Sigmoid colon (tissue), 7 donors: ENCODE results near the gene EFHD1. TPM values are rescaled to one million over a fixed set of nuclear protein-coding genes. Genes with fewer than 3 reads are reported as not detected.
"Not testable (repeated sequence)": the region's sequence is repeated elsewhere in the genome, so short reads cannot be mapped to it uniquely, and the experiment has no call there.

ENCODE experiments used
- DNase-seq: peaks from one replicate; pipeline ENCODE4 v3.0.0-alpha.2; 2019
- H3K27ac ChIP-seq, 4 donors: fragments of 200-600 bp; sonication (generic); one replicate each; pipeline ENCODE4 v1.5.1; 2016 to 2019; ENCODE audit warnings: mild to moderate bottlenecking in 1 of 4
- H3K27me3 ChIP-seq, 3 donors: fragments of 200-600 bp; sonication (generic); one replicate each; pipeline ENCODE4 v1.5.1; 2019; ENCODE audit warnings: mild to moderate bottlenecking in 1 of 3
- H3K36me3 ChIP-seq, 4 donors: fragments of 200-600 bp; sonication (generic); one replicate each; pipeline ENCODE4 v1.5.1; 2016 to 2019
- H3K4me1 ChIP-seq, 4 donors: fragments of 200-600 bp; sonication (generic); one replicate each; pipeline ENCODE4 v1.5.1; 2017 to 2019
- H3K4me3 ChIP-seq, 4 donors: fragments of 200-600 bp; sonication (generic); one replicate each; pipeline ENCODE4 v1.5.1; 2017 to 2019; ENCODE audit warnings: mild to moderate bottlenecking in 2 of 4, moderate library complexity in 1 of 4
- H3K9me3 ChIP-seq, 4 donors: fragments of 200-600 bp in 3 of 4; sonication (generic) in 3 of 4; one replicate each; pipeline versions ENCODE4 v1.5.1 to v1.6.1; 2013 to 2019
- CTCF ChIP-seq, 4 experiments: fragments of 450-650 bp in 3 of 4; fragments of 200-600 bp in 1 of 4; IDR thresholded peaks; one replicate each; pipeline ENCODE4 v1.5.1; 2016 to 2019; ENCODE audit warnings: antibody characterized with exemption in 4 of 4, mild to moderate bottlenecking in 3 of 4, moderate library complexity in 2 of 4
- EP300 ChIP-seq, 4 donors: sonication (generic); formaldehyde crosslinking; IDR thresholded peaks; one replicate each; pipeline ENCODE4 v1.6.1; 2017; ENCODE audit warnings: antibody characterized with exemption in 4 of 4
- POLR2A ChIP-seq, 2 donors: fragments of 450-650 bp; IDR thresholded peaks; one replicate each; pipeline ENCODE4 v1.6.1; 2016; ENCODE audit warnings: antibody characterized with exemption in 2 of 2, mild to moderate bottlenecking in 2 of 2, moderate library complexity in 2 of 2
- POLR2AphosphoS5 ChIP-seq, 4 donors: sonication (generic); formaldehyde crosslinking; IDR thresholded peaks; one replicate each; pipeline ENCODE4 v1.6.1; 2017; ENCODE audit warnings: antibody characterized with exemption in 4 of 4
- WGBS, 2 donors: extraction: QIAGEN DNeasy Blood & Tissue Kit; methylation state at CpG; one replicate each; pipeline ENCODE4 v1.1.7; 2013; 5-methylcytosine and 5-hydroxymethylcytosine counted together
- intact Hi-C: fragments of 100-400 bp; cut with DNase I; formaldehyde crosslinking; loops from one replicate; pipeline ENCODE4 v1.15.1; 2023
- polyA plus RNA-seq, 3 donors: library from polyadenylated mRNA; stranded (reverse); fragments of 200-250 nt; gene quantifications; one replicate each; pipeline ENCODE4 v1.2.3, GENCODE V29; 2013
- total RNA-seq, 4 donors: library from RNA; depleted of rRNA; stranded (reverse); fragments of >200 nt; gene quantifications; one replicate each; pipeline ENCODE4 v1.1.0, GENCODE V29; 2016
- donor health status: healthy with polysubstance abuse.
- donor health status: Bipolar disorder and iron deficiency.
- donor health status: healthy.

EFHD1 gene
- total and polyA plus RNA-seq, 7 donors: 0.92 to 8.7 (median 4.2) TPM

DNA sequence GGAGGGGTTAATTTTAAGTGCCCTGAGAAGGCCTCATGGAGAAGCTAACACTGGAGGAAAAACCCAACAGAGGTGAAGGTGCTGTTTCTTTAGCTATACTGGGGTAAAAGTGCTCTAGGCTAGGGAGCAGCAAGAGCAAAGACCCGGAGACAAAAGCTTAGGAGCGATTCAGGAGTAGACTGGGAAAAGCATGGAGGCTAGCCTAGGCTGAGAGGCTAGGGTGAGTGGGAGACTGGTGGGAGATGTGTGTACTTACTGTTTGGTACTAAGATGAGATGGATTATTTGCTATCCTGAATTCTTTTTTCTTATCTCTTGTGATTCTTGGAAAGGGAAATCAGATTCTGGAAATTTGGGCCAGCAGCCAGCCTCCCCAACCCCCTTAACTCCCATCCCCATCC lies 65.7 kb downstream of the EFHD1 start:
- WGBS, 2 donors: 85 to 89% methylated on average over 2 of the region's 2 CpGs
- peak overlapping the region in 1 of 4 donors; percentile 4 for H3K4me3 ChIP-seq
- intact Hi-C loops: loop anchor here (5.0 kb wide), 2 partner anchors 553 to 868 kb away; partner anchors contain the start of genes ATG16L1 and USP40

GRCh38 chr2:232700154-232700553 lies 66.8 kb downstream of the EFHD1 start:
- Histone ChIP-seq H3K36me3 (peaks cover 0 to 14% (median 0%) of the 10 kb centered on the region in 4 donors), H3K4me3 (no peak overlapping the region), H3K4me1 (peaks cover 0 to 43% (median 36%) of the 10 kb centered on the region in 4 donors), H3K27me3 (no peaks in the 10 kb centered on the region), H3K27ac (no peak overlapping the region), H3K9me3 (no peaks in the 10 kb centered on the region)
- no peak for TF ChIP-seq POLR2AphosphoS5 (IDR thresholded peaks at IDR 0.05)
- TF ChIP-seq POLR2A (IDR thresholded peaks at IDR 0.05): no peak
- TF ChIP-seq CTCF (IDR thresholded peaks at IDR 0.05): no peak
- no peak for TF ChIP-seq EP300 (IDR thresholded peaks at IDR 0.05)
- intact Hi-C loops: no loop called here
- no peak for DNase-seq
- 94 to 98% methylated on average over 1 of the region's 1 CpG for WGBS, 2 donors

More for the DNA sequence above, 65.7 kb downstream of the EFHD1 start:
- H3K36me3 ChIP-seq: peaks cover 0 to 6% (median 0%) of the 10 kb centered on the region in 4 donors
- H3K9me3 ChIP-seq: no peaks in the 10 kb centered on the region
- H3K4me1 ChIP-seq: peaks cover 0 to 43% (median 36%) of the 10 kb centered on the region in 4 donors
- H3K27ac ChIP-seq: no peak overlapping the region
- DNase-seq: no peak
- H3K27me3 ChIP-seq: no peaks in the 10 kb centered on the region
- TF ChIP-seq POLR2A (IDR thresholded peaks at IDR 0.05): no peak
- TF ChIP-seq POLR2AphosphoS5 (IDR thresholded peaks at IDR 0.05): no peak
- no peak for TF ChIP-seq EP300 (IDR thresholded peaks at IDR 0.05)
- TF ChIP-seq CTCF (IDR thresholded peaks at IDR 0.05): no peak

DNA sequence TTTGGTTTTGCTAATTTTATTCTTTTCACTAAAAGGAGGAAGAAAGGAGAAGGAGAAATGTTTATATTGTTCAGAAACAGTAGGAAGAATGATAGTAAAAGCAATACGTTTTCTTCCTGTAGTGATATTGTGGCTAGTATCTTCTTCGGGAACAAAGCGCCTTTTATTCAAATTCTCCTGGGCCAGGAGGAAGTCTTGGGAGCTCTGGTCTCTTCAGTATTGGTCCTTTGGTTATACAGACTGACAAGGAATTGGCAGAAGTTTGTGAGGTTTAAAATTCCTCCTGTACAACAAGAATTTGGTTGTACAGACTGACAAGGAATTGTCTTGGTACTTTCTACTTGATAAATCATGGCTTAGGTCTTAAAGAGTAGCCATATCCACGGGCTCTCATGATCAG lies 73.7 kb downstream of the EFHD1 start:
- WGBS, 2 donors: 84 to 93% methylated on average over 4 of the region's 4 CpGs
- Histone ChIP-seq H3K36me3 (peaks cover 0 to 63% (median 4%) of the 10 kb centered on the region in 4 donors), H3K4me3 (no peak overlapping the region), H3K4me1 (peaks cover 0 to 9% (median 0%) of the 10 kb centered on the region in 4 donors), H3K27ac (no peak overlapping the region), H3K27me3 (no peaks in the 10 kb centered on the region), H3K9me3 (no peaks in the 10 kb centered on the region)
- intact Hi-C loops: no loop called here
- DNase-seq: no peak
- TF ChIP-seq POLR2A (IDR thresholded peaks at IDR 0.05): no peak

DNA sequence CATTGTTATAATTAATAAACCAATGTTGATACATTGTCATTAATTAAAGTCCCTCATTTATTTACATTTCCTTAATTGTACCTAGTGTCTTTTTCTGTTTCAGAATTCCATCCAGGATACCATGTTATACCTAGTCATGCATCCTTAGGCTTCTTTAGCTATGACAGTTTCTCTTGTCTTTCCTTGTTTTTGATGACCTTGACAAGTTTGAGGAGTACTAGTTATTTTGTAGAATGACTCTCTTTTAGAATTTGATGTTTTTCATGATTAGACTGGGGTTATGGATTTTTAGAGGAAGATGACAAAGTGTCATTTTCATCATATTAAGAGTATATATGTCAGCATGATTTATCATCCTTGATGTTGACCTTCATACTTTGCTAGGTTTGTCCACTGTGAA lies 80.1 kb downstream of the EFHD1 start:
- no peak for DNase-seq
- intact Hi-C loops: no loop called here
- TF ChIP-seq POLR2A (IDR thresholded peaks at IDR 0.05): no peak
- no peak for TF ChIP-seq POLR2AphosphoS5 (IDR thresholded peaks at IDR 0.05)
- TF ChIP-seq EP300 (IDR thresholded peaks at IDR 0.05): no peak
- no peak for TF ChIP-seq CTCF (IDR thresholded peaks at IDR 0.05)

GRCh38 chr2:232714969-232715368 lies 81.6 kb downstream of the EFHD1 start:
- H3K9me3 ChIP-seq: no peaks in the 10 kb centered on the region
- TF ChIP-seq POLR2AphosphoS5 (IDR thresholded peaks at IDR 0.05): no peak
- no peak for TF ChIP-seq POLR2A (IDR thresholded peaks at IDR 0.05)
- TF ChIP-seq CTCF (IDR thresholded peaks at IDR 0.05): no peak
- TF ChIP-seq EP300 (IDR thresholded peaks at IDR 0.05): no peak
- WGBS, 2 donors: 86 to 90% methylated on average over 3 of the region's 3 CpGs

More for the DNA sequence above, 80.1 kb downstream of the EFHD1 start:
- Histone ChIP-seq H3K36me3 (peaks cover 0 to 20% (median 5%) of the 10 kb centered on the region in 4 donors), H3K27ac (no peak overlapping the region), H3K27me3 (no peaks in the 10 kb centered on the region), H3K4me1 (peaks cover 0 to 6% (median 1%) of the 10 kb centered on the region in 4 donors), H3K9me3 (no peaks in the 10 kb centered on the region), H3K4me3 (no peak overlapping the region)

GRCh38 chr2:232720056-232720455 lies 86.7 kb downstream of the EFHD1 start:
- intact Hi-C loops, H3K27me3 ChIP-seq: not testable (repeated sequence)

More at GRCh38 chr2:232714969-232715368, 81.6 kb downstream of the EFHD1 start:
- DNase-seq: no peak
- no peak overlapping the region for H3K4me3 ChIP-seq
- no peak overlapping the region for H3K27ac ChIP-seq
- peaks cover 0 to 10% (median 5%) of the 10 kb centered on the region in 4 donors for H3K36me3 ChIP-seq
- H3K27me3 ChIP-seq: no peaks in the 10 kb centered on the region
- intact Hi-C loops: no loop called here
- peaks cover 0 to 6% (median 1%) of the 10 kb centered on the region in 4 donors for H3K4me1 ChIP-seq

More at GRCh38 chr2:232720056-232720455, 86.7 kb downstream of the EFHD1 start:
- not testable (repeated sequence) for H3K4me1 ChIP-seq, H3K27ac ChIP-seq, H3K9me3 ChIP-seq, DNase-seq, H3K4me3 ChIP-seq, H3K36me3 ChIP-seq
